ENCODE data around the gene TBL2.
"Not testable (repeated sequence)": the region's sequence is repeated elsewhere in the genome, so short reads cannot be mapped to it uniquely, and the experiment has no call there.

TBL2 gene, protein sequence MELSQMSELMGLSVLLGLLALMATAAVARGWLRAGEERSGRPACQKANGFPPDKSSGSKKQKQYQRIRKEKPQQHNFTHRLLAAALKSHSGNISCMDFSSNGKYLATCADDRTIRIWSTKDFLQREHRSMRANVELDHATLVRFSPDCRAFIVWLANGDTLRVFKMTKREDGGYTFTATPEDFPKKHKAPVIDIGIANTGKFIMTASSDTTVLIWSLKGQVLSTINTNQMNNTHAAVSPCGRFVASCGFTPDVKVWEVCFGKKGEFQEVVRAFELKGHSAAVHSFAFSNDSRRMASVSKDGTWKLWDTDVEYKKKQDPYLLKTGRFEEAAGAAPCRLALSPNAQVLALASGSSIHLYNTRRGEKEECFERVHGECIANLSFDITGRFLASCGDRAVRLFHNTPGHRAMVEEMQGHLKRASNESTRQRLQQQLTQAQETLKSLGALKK

DNA sequence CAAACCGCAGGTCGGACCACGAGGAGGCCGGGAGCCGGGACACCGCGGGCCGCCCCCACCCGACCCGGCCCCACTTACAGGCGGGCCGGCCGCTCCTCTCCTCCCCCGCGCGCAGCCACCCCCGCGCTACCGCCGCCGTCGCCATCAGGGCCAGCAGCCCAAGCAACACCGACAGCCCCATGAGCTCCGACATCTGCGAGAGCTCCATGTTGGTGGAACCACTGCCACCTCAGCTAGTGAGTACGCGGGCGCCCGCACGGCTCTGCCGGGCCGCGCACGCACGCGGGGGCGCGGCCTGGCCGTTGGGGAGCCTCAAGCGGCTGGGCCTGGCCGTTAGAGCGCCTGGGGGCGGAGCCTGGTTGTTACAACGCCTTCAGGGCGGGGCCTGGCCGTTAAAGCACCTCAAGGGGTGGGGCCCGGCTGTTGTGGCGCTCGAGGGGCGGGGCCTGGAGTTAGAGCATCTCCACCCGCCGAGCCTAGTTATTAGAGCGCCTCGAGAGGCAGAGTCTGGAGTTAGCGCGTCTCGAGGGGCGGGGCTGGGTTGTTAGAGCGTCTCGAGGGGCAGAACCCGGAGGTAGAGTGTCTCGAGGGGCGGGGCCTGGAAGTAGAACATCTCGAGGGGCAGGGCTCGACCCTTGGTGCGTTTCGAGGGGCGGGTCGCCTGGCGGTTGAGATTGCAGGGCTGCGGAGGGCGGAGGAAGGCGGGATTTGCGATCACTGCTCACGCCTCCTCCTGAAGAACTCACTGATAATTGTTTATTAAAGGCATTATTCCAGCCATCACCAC is at the start of gene TBL2:
TSS of gene TBL2 (minus strand) at position 238 of the 787 bp plus-strand sequence. CDS start at position 208, 30 bp downstream.
- DNase-seq (ENCODE audit: extremely low read depth in 1 of 2, low read depth in 1 of 2) = peak; percentile 94 to 96

DNA sequence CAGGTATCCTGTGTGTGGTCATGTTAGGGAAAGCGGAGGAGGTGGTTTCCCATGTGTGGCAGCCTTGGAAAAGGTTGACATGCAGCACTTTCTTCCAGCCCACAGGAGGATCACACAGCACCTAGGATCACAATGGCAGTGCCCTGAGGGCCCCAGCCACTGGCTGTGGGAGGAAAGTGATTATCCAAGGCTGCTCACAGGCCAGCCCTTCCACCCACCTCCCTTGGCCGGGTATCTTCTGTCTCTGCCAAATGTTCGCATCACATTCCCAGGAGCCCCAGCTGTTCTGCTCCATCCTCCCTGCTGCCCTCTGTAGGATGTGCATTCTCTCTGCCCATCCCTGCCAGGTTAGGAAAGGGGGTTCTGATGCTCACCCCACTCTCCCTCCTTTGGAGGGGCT is 48.4 kb upstream of the TBL2 start:
- DNase-seq (ENCODE audit: extremely low read depth in 1 of 2, low read depth in 1 of 2) = no peak

DNA sequence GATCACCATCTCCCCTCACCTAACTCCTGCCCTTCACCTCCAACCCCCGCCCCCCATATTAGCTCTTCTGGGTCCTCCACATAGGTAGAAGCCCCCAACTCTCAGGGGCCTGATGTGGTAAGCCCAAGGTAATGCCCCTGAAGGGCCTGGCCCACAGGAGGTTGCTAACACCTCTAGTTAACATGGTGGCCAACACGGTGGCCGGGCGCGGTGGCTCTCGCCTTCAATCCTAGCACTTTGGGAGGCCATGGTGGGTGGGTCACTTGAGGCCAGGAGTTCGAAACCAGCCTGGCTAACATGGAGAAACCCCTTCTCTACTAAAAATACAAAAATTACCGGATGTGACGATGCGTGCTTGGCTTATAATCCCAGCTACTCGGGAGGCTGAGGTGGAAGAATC is 46.9 kb upstream of the TBL2 start:
- DNase-seq (ENCODE audit: extremely low read depth in 1 of 2, low read depth in 1 of 2) = no peak

DNA sequence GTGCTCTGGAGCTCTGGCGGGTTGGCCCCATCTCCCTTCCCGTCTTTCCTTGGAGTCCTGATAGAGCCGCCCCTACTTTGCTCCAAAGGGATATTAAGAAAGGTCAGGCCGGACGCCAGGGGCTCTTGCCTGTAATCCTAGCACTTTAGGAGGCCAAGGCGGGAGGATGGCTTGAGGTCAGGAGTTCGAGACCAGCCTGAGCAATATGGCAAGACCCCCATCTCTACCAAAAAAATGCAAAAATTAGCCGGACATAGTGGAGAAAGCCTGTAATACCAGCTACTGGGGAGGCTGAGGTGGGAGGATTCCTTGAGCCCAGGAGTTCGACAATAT is 46.3 kb upstream of the TBL2 start:
- DNase-seq (ENCODE audit: extremely low read depth in 1 of 2, low read depth in 1 of 2) = no peak

DNA sequence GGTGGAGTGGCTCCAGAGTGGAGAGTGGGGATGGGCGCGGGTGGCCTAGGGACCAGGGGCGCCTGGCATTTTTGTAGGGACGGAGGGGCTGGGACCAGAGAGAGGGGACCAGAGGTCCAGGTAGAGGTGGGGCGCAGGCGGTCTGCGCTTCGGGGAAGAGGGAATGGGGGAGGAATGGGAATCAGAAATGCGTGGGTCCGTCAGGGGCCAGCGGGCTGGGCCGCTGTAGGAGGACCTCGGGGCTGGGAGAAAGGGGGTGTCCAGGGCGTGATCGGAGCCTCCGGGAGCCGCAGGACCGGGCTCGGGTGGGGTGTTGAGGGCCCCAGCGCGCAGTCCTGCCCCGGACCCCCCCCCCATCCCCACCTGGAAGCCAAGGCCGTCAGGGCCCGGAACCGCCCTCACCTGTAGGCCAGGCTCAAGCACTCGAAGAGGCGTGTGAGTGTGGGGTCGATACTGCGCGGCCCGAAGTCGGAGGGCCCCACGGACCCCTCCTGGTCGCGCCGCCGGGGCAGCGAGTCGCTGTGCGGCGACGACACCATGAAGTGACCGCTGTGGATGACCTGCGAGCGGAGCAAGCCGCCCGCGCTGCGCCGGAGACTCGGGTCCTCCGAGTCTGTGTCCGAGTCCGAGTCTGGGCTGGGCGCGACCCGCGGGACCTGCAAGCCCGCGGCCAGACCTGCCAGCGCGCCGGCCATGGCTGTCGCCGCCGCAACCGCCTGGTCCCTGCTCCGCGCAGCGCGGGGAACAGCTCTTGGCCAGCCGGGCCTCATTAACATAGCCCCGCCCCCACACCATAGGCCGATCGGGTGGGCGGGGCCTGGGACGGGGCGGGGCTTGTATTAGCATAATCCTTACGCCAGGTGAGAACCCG is 45.7 kb upstream of the TBL2 start, which contains the start of gene MLXIPL:
TSS of gene MLXIPL (minus strand) at position 725 of the 871 bp plus-strand sequence. CDS start at position 695, 30 bp downstream.
- DNase-seq (ENCODE audit: extremely low read depth in 1 of 2, low read depth in 1 of 2) = peak in 1 of 2 donors; percentile 22

DNA sequence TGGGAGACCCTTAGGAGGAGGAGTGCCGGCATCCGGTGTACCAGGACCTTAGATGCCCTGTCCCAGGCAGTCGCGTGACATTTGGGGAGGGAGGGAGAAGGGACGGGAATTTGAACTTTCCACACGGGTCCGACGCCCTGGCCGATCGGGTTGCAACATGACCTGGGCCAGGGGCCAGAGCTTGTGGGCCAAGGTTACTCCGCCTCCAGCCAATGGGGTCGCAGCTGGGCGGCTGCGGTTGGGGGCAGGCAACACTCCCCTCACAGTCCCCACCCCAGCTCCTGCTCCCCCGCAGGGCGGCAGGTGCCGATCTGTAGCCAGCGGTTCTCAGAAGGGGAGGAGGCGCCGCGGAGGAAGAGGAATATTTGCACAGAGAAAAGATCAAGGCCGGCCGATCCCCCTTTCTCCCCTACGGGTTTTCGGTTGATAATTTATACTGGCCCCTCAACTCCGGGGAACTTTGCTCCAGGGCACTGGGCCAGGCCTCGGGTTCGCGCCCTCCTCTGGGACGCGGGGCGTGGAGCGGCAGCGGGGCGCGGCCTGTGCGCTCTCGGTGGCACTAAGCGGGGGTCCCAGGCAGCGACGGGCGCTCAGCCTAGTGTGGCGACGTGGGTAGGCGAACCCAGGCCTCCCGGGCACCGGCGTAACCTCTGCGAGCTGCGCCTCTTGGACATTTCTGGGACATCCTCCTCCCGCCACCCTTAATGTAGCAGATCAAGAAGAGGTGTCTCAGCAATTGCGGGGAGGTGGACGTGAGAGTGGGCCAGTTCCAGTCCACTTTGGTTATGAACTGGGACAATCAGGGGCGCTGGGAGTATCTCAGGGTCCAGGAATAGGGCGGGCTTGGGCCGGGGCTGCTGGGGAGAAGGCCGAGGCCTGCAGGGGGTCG is 44.8 kb upstream of the TBL2 start:
- no peak for DNase-seq (ENCODE audit: extremely low read depth in 1 of 2, low read depth in 1 of 2)

DNA sequence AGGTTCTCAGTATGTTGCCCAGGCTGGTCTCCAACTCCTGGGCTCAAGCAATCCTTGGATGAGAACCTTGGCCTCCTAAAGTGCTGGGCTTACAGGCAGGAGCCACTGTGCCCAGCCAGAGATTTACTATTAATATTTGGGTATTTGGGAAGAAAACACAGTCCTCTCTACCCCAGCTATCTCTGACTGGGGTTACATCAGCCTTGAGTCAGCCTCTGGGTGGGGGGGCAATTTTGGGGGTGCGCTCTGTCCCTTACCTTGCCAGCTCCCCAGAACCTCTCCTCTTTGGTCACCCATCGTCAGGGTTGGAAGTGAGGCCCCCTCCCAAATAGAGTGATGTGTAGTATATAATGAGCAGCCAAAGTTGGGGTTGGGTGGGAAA is 44.1 kb upstream of the TBL2 start:
- no peak for DNase-seq (ENCODE audit: extremely low read depth in 1 of 2, low read depth in 1 of 2)

DNA sequence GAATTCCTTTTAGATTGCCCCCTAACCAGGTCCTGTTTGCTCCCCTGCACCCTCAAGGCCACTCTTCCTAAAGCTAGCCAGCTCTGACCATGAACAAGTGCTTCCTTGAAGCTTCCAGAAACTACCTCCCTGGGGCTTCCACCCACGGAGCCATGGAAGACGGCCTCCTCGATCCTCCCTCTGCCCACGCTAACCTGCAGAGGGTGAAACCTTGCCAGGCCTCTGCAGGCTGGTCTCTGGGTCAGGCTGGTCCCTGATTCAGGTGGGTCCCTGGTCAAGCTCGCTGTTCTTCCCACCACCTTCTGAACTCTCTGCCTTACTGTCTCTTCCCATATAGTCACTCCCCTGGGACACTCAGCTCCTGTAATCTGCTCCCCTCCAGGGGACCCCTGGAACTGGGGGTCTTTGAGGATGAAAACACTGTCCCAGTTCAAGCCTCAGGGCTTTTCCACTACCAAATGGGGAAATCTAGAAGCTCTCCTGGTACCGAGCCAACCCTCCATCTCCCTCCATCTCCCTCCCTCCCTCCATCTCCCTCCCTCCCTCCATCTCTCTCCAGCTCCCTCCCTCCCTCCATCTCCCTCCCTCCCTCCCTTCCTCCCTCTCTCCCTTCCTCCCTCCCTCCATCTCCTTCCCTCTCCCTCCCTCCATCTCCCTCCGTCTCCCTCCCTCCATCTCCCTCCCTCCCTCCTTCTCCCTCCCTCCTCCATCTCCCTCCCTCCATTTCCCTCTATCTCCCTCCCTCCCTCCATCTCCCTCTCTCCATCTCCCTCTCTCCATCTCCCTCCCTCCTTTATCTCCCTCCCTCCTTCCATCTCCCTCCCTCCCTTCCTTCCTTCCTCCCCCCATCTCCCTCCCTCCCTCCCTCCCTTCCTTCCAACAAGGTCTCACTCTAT is 43.0 kb upstream of the TBL2 start:
- no peak for DNase-seq (ENCODE audit: extremely low read depth in 1 of 2, low read depth in 1 of 2)

DNA sequence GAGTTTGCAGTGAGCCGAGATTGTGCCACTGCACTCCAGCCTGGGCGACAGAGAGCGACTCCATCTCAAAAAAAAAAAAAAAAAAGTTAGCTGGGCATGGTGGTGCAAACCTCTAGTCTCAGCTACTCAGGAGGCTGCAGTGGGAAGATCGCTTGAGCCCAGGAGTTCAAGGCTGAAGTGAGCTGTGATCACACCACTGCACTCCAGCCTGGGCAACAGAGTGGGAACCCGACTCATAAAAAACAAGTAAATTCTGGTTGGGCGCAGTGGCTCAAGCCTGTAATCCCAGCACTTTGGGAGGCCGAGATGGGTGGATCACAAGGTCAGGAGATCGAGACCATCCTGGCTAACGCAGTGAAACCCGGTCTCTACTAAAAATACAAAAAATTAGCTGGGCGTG is 41.0 kb upstream of the TBL2 start:
- DNase-seq (ENCODE audit: extremely low read depth in 1 of 2, low read depth in 1 of 2) = not testable (repeated sequence)

DNA sequence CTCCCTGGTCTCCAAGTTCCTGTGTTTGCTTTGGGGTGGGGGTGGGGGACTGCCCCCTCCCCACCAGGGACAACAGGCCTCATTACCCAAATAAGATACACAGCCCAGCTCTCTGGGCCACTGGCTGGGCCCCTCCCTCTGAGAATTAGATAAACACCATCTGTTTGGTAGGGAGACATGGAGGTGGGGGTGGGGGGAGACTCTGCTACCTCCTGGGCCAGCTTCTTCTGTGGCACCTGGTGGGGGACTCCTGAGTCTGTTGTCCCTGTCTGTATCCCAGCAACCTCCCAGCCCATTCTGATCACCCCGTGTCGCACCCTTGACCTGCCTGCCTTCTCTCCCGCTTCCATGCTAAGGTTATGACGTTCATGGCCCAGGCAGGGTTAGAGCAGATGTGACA is 40.2 kb upstream of the TBL2 start:
- no peak for DNase-seq (ENCODE audit: extremely low read depth in 1 of 2, low read depth in 1 of 2)

DNA sequence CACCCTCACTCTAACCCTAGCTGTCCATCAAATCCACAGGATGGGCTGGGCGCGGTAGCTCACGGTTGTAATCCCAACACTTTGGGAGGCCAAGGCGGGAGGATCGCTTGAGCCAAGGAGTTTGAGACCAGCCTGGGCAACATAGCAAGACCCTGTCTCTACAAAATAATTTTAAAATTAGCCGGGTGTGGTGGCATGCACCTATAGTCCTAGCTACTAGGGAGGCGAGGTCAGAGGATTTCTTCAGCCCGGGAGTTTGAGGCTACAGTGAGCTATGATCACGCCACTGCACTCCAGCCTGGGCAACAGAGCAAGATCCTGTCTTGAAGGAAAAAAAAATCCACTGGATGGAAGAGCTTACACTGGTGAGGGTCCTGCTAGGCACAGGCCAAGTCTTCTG is 39.1 kb upstream of the TBL2 start:
- not testable (repeated sequence) for DNase-seq (ENCODE audit: extremely low read depth in 1 of 2, low read depth in 1 of 2)

DNA sequence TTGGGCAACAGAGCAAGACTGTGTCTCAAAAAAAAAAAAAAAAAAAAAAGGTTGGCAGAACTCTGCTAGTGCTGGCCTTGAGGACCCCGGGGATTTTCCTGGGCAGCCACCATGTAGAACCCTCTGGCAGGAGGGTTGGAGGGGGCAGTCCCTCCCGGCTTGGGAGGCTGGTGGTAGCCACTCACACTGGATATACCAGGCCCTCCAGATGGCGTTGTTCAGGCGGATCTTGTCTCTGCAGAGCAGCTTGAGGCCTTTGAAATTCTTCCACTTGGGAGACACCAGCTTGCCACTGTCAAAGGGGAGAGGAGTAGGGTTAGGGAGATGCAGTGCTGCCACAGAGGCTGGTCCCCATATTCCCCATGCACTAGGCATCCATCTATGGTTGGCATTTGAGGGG is 37.5 kb upstream of the TBL2 start:
- no peak for DNase-seq (ENCODE audit: extremely low read depth in 1 of 2, low read depth in 1 of 2)

DNA sequence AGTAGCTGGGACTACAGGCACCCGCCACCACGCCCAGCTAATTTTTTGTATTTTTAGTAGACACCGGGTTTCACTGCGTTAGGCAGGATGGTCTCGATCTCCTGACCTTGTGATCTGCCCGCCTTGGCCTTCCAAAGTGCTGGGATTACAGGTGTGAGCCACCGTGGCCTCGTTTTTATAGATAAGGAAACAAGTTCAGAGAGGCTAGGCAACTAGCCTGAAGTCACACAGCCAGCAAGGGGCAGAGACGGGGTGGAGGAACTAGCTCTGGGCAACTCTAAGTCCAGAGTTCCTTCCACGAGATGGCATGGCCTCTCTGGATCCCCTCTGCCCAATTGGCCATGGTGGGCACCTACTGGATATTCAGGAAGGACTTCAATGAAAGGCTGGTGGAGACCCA is 36.6 kb upstream of the TBL2 start:
- not testable (repeated sequence) for DNase-seq (ENCODE audit: extremely low read depth in 1 of 2, low read depth in 1 of 2)

DNA sequence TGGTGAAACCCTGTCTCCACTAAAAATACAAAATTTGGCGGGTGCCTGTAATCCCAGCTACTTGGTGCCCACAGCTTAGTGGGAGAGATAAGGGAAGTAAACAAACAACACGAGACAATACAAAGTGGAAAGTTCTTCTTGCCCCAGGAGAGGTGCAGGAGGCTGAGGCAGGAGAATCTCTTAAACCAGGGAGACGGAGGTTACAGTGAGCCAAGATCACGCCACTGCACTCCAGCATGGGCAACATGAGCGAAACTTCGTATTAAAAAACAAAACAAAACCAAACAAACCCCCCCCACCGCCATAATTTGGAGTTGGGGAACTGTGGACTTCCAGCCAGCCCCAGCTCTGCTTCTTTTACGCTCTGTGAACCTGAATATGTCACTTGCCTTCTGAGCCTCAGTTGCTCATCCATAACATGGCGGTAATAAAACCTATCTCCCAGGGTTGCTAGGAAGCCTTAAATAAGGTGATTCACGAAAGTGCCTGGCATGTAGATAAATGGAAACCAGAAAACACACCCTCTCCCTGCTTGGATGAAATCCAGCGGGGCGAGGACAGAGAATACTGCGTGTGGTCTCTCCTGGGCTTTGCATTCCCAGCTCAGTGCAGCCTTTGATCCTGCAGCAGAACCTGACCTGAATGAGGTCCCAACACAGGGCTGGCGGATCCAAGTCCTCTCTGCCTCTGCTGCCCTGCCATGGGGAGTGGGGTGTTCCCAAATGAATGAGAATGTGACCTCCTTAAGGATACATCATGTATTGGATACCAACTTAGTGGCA is 35.8 kb upstream of the TBL2 start:
- DNase-seq (ENCODE audit: extremely low read depth in 1 of 2, low read depth in 1 of 2) = no peak

DNA sequence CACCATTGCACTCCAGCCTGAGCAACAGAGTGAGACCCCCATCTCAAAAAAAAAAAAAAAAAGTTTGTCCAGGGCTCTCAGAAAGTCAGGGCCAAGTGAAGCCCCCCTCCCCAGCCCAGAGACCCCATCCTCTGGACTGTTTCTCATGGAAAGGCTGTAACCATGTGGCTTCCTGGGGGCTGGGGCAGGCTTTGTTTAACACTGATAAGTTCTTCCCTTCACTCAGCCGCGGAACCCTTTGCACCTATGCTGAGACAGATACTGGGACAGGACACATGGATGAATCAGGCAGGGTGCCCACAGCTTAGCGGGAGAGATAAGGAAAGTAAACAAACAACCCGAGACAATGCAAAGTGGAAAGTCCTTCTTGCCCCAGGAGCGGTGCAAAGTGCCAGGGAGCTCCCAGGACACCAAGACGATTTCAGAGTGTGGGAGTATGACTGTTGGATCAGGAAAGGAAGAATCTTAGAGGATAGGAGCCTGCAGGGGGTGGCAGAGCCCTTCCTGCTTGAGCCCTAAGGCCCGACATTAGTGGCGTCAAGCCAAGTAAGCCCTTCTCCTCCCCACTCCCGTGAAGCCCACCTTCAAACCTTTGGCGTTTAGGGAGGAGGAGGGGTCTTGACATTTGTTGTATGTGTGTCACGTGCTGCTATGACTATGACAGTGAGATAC is 34.4 kb upstream of the TBL2 start:
- DNase-seq (ENCODE audit: extremely low read depth in 1 of 2, low read depth in 1 of 2) = no peak

DNA sequence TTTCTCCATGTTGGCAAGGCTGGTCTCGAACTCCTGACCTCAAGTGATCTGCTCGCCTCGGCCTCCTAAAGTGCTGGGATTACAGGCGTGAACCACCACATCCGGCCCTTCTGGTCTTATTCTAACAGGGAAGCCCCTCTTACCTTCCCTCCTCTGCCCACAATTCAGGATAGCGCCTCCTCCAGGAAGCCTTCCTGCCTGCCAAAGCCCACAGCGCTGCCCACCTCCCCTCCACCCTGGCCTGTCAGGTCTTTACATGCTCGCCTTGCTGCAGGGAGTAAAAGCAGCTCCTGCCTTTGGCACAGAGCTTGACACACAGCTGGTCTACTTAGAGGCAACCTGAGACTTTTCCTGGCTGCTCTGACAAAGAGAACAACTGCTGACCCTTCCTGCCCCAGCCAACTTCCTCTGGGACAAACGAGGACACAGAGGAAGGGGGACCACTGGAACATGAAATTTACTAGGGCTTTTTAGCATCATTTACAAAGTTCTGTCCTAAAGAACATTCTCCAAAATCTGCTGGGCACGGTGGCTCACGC is 32.7 kb upstream of the TBL2 start:
- no peak for DNase-seq (ENCODE audit: extremely low read depth in 1 of 2, low read depth in 1 of 2)

DNA sequence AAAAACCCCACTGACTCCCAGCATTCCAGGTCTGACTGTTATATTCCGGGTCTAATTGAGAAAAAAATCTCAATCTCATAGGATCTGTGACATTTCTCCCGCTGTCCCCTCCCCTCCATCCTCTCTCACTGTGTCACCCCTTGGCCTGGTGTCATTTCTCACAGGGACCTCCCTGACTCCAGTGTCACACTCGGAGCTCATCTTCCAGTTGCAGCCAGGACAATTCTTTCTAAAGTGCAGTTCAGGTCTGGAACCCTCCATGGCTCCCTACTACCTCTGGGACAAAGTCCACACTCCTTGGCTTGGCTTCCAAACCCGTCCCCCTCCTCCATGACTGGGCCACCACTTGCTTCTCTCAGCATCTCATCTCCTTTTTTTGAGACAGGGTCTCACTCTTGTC is 31.7 kb upstream of the TBL2 start:
- no peak for DNase-seq (ENCODE audit: extremely low read depth in 1 of 2, low read depth in 1 of 2)

DNA sequence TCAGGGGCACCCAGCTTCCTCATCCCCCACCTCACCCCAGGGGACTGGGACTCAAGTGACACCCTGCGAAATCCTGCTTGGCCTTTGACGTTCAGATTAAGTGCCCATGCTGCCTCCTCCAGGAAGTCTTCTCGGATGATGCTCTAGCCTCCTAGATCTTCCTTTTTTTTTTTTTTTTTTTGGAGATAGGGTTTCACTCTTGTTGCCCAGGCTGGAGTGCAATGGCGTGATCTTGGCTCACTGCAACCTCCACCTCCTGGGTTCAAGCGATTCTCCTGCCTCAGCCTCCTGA is 29.3 kb upstream of the TBL2 start:
- not testable (repeated sequence) for DNase-seq (ENCODE audit: extremely low read depth in 1 of 2, low read depth in 1 of 2)
